Endometrial microvascular endothelial cells (primary cell): ENCODE results near the gene TWIST2. TPM values are rescaled to one million over a fixed set of nuclear protein-coding genes. Genes with fewer than 3 reads are reported as not detected.

Experiments
- in situ Hi-C: cut with HindIII; loops from 2 replicates; pipeline ENCODE4 v1.10.0; 2017; ENCODE audit warnings: low sequenced_read_pairs, low pct_unique_long_range_greater_than_20kb; ENCODE audit errors: inconsistent ontology term
- total RNA-seq: library from RNA; depleted of rRNA; stranded (reverse); fragments of >200 nt; gene quantifications from one replicate; pipeline ENCODE4 v1.2.3, GENCODE V29; 2015; ENCODE audit errors: inconsistent ontology term

The TWIST2 gene
- total RNA-seq, result 1.1 TPM

DNA sequence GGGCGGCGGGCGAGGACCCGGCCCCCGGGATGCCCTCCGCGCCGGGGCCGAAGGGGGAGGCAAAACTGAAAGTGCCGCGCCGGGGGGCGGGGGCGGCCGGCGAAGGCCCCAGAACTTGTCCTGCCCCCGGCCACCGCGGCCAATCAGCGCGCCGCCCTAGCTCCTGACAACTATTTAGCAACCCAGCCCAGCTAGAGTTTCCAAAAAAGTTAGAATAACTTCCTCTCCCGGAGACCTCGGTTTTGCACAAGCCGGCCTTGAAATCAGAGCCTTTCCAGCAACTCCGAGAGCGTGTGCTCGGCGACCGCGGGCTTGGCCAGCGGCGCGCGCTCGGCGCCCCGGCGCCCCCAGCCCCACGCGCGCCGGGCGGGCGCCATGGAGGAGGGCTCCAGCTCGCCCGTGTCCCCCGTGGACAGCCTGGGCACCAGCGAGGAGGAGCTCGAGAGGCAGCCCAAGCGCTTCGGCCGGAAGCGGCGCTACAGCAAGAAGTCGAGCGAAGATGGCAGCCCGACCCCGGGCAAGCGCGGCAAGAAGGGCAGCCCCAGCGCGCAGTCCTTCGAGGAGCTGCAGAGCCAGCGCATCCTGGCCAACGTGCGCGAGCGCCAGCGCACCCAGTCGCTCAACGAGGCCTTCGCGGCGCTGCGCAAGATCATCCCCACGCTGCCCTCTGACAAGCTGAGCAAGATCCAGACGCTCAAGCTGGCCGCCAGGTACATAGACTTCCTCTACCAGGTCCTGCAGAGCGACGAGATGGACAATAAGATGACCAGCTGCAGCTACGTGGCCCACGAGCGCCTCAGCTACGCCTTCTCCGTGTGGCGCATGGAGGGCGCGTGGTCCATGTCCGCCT is at the start of gene TWIST2:
Gene TWIST2, plus strand, starts transcription at position 245 of the 850 bp plus-strand sequence. Its CDS starts 131 bp downstream, at position 376.
- in situ Hi-C loops, result no loop called here

- in situ Hi-C loops, result no loop called here
Observed at GRCh38 chr2:238801791-238802190, 46.1 kb upstream of the TWIST2 start.

GRCh38 chr2:238802957-238803356 is 44.9 kb upstream of the TWIST2 start:
- in situ Hi-C loops, result no loop called here

DNA sequence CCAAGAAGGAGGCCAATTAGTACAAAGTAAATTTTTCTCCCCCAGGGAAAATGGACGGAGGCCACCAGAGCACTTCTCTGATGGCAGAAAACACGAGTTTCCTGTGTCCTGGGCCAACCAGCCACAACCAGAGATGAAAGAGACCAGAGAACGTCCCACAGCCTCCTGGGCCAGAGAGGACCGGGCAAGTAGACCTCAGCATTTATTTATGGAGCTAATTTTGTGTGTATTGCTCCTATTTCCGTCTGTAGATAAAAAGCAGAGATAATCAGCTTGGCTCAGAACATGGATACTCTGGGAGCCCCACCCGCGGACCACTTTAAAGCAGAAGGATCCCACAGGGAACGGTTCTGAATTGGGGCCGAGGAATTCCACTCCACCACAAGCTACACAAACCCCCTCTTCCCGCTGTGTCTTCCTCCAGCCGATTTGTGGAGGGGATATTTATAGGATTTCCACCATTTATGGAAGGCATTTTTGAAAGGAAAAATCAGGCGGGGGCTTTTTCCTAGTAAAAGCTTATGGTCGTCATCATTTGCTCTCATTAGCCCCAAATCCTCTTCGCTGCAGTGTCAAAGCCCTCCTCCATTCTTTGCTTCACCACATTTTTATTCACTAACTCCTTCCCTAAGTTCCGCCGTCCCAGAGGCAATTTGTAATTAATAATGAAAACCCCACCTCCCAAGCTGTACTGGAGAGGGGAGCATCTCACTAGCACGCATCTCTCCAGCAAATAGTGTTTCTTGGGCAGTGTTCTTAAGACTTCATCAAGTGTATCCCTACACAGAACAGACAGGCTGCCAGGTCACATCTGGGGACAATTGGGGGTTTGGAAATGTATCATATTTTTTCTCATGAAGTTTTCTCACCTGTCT is 43.7 kb upstream of the TWIST2 start:
- in situ Hi-C loops, result no loop called here

DNA sequence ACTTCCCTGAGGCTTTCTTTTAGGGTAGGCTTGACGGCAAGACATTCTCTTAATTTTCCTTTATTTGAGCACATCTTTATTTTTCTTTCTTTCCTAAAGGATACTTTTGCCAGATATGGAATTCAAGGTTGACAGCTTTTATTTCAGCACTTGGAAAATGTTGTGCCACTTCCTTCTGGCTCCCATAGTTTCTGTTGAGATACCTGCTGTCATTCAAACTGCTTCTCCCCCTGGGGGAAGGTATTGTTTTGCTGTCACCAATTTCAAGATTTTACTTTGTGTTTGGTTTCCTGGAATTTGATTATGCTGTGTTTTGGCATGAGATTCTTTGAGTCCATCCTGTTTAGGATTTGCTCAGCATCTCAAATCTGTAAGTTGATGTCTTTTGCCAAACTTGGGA is 39.1 kb upstream of the TWIST2 start:
- in situ Hi-C loops, result no loop called here

GRCh38 chr2:238810321-238810720 is 37.6 kb upstream of the TWIST2 start:
- in situ Hi-C loops, result no loop called here

DNA sequence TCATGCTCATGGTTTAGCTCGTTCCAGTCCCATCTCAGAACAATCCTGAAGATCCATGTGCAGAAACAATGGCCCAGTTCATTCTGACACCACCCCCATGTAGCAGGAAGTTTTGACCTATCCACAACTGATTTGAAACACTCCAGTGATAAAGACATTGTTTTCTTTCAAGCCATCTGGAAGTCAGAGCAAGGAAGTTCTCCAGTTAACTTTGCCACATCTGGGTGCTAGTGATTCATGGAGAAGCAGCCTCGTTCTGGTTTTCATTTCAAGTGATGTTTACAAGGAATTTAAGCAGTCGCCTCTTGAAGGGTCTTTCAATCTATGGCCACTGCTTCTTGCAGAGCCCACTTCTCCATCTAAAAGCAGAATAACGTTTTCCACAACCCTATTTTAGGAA is 36.6 kb upstream of the TWIST2 start:
- in situ Hi-C loops, result no loop called here

GRCh38 chr2:238811759-238812158 is 36.1 kb upstream of the TWIST2 start:
- in situ Hi-C loops, result no loop called here

GRCh38 chr2:238813109-238813508 is 34.8 kb upstream of the TWIST2 start:
- in situ Hi-C loops, result no loop called here

- in situ Hi-C loops, result no loop called here
Observed at GRCh38 chr2:238814815-238815214, 33.1 kb upstream of the TWIST2 start.

GRCh38 chr2:238816291-238816690 is 31.6 kb upstream of the TWIST2 start:
- in situ Hi-C loops, result no loop called here

- in situ Hi-C loops, result no loop called here
Observed at GRCh38 chr2:238817382-238817781, 30.5 kb upstream of the TWIST2 start.

GRCh38 chr2:238817891-238818290 is 30.0 kb upstream of the TWIST2 start:
- in situ Hi-C loops, result no loop called here

- in situ Hi-C loops, result no loop called here
Observed at GRCh38 chr2:238818561-238818960, 29.3 kb upstream of the TWIST2 start.

DNA sequence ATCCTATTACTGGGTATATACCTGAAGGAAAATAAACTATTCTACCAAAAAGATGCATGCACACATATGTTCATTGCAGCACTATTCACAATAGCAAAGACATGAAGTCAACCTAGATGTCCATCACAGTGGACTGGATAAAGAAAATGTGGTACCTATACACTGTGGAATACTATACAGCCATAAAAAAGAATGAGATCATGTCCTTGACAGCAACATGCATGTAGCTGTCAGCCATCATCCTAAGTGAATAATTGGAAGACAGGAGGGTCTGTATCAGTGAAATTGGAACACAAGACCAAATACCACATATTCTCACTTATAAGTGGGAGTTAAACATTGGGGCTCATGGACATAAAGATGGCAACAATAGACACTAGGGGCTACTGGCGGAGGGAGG is 27.7 kb upstream of the TWIST2 start:
- in situ Hi-C loops, result no loop called here

- in situ Hi-C loops, result no loop called here
Observed at GRCh38 chr2:238820916-238821315, 27.0 kb upstream of the TWIST2 start.

DNA sequence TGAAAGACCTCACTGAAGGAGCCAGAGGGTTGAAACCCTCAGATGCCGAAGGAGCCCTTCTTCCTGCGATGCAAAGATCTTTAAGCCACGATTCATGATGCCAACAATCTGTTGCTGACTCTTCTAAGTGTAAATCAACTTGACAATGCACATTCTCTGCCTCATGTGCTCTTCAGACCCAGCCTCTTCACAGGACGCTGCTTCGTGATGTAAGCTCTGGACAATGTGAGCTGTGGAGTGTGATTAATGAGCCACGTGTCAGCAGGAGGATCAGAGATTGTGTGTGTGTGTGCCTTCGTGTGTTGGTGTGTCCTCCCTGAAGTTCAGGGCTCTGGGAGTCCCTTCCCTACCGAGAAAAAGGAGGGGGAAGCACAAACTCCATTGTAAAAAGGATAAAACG is 26.5 kb upstream of the TWIST2 start:
- in situ Hi-C loops, result no loop called here

GRCh38 chr2:238821944-238822670 is 25.8 kb upstream of the TWIST2 start:
- in situ Hi-C loops, result no loop called here

- in situ Hi-C loops, result no loop called here
Observed at GRCh38 chr2:238822955-238823354, 24.9 kb upstream of the TWIST2 start.
